HFFc6 (cell line): ENCODE measurements around the gene SMIM7. TPM values are rescaled to one million over a fixed set of nuclear protein-coding genes. Genes with fewer than 3 reads are reported as not detected.

Source experiments
- DNase-seq: peaks from one replicate; pipeline ENCODE4 v3.0.0-alpha.2; 2018
- H3K27ac Mint-ChIP-seq: 2 replicates; pipeline ENCODE4 v1.8.0; 2020; ENCODE audit warnings: mild to moderate bottlenecking, mixed read lengths
- H3K27me3 Mint-ChIP-seq: 2 replicates; pipeline ENCODE4 v1.8.0; 2021; ENCODE audit warnings: mild to moderate bottlenecking, moderate library complexity, mixed read lengths; ENCODE audit not compliant: insufficient read depth
- H3K36me3 Mint-ChIP-seq: 2 replicates; pipeline ENCODE4 v1.8.0; 2021; ENCODE audit warnings: low read depth, mixed read lengths
- H3K4me1 Mint-ChIP-seq: 2 replicates; pipeline ENCODE4 v1.8.0; 2020; ENCODE audit warnings: low read depth, mixed read lengths
- H3K4me3 Mint-ChIP-seq: 2 replicates; pipeline ENCODE4 v1.8.0; 2020; ENCODE audit warnings: mild to moderate bottlenecking, moderate library complexity, mixed read lengths
- H3K9me3 Mint-ChIP-seq: 2 replicates; pipeline ENCODE4 v1.8.0; 2020; ENCODE audit warnings: mild to moderate bottlenecking, mixed read lengths
- CTCF ChIP-seq: fragments of 200-600 bp; sonication (generic); IDR thresholded peaks from 2 replicates; pipeline ENCODE4 v1.5.0; 2021; ENCODE audit warnings: antibody characterized with exemption, mild to moderate bottlenecking
- total RNA-seq, 6 experiments: library from RNA; stranded (reverse); fragmentation: NEBNext Ultra II Directional; extraction: Animal tissue kit (Norgen Biotek cat#: 25700); gene quantifications; 2 replicates in 1 of 6; 3 replicates in 5 of 6; pipeline ENCODE4 v1.2.3, GENCODE V29; 2021

SMIM7 gene
- total RNA-seq, 6 experiments from 2014 or later = 66.2 to 74.6 (median 71.9) TPM

DNA sequence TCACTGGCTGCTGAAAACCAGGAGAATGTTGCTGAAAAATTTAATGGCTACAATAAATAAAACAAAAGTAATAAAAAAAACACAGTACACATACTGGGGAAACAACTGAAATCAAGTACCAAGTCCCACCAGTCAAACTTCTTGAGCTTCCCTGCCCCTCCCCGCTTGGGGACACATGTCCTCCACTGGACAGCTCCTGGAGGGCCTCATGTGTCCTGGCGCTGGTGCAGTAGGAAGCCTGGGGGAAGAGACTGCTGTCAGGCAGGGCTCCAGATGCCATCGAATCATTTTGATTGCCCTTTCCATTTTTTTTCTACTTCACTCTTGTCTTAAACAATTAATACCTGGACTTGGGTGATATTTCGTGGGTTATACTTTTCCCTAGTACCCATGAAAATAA lies 61.1 kb downstream of the SMIM7 start:
- no peak overlapping the region for H3K4me3 Mint-ChIP-seq
- H3K36me3 Mint-ChIP-seq = no peaks in the 10 kb centered on the region
- H3K9me3 Mint-ChIP-seq = no peaks in the 10 kb centered on the region
- H3K27me3 Mint-ChIP-seq = peaks cover 1% of the 10 kb centered on the region; the same call in 1 of the 2 replicates
- no peak for TF ChIP-seq CTCF
- H3K4me1 Mint-ChIP-seq = no peaks in the 10 kb centered on the region; the same call in 1 of the 2 replicates
- DNase-seq = no peak
- H3K27ac Mint-ChIP-seq = no peak overlapping the region

DNA sequence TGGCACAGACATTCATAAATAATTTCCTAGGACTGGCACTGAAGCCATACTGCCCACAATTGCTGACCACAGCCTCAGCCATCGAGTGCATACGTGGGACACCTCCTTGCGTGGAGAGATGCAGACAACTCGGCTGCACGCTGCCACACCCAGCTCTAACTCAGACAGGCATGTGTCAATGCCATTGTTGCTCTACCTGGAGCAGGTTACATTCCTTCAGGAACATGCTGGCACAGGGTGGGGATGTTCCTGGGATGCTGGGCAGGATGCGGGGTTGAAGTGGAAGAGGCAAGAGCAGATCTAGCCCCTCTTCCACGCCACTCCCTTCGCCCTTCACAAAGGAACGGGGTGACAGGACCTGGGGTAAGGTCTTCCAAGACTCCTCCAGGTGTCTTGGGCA lies 63.5 kb downstream of the SMIM7 start:
- Mint-ChIP-seq H3K36me3 (no peaks in the 10 kb centered on the region), H3K27ac (no peak overlapping the region), H3K4me3 (no peak overlapping the region), H3K27me3 (peaks cover 1% of the 10 kb centered on the region; the same call in 1 of the 2 replicates), H3K4me1 (peaks cover 18% of the 10 kb centered on the region), H3K9me3 (no peaks in the 10 kb centered on the region)
- TF ChIP-seq CTCF = no peak
- no peak for DNase-seq

Other genes starting within 250 kb of the SMIM7 start
- 10 to 100 TPM; 27.3 to 29.6 (median 28.4) TPM for gene EPS15L1, start 188.2 kb downstream of the SMIM7 start, total RNA-seq
- gene CALR3, start 164.0 kb downstream of the SMIM7 start, total RNA-seq = not detected
- gene C19orf44, start 163.8 kb downstream of the SMIM7 start, total RNA-seq = 1 to 10 TPM; 2.9 to 4.7 (median 3.7) TPM
- 10 to 100 TPM; 30.4 to 38.5 (median 34.6) TPM for gene CHERP, start 117.7 kb downstream of the SMIM7 start, total RNA-seq
- 10 to 100 TPM; 44.2 to 67.1 (median 55.4) TPM for gene SLC35E1, start 87.7 kb downstream of the SMIM7 start, total RNA-seq
- gene MED26, start 31.9 kb downstream of the SMIM7 start, total RNA-seq = 1 to 10 TPM; 7.9 to 9.9 (median 8.8) TPM
- 1 to 10 TPM in 3 of 6 experiments, under 1 TPM in 3; 0.26 to 2.0 (median 1.0) TPM for gene TMEM38A, start 995 bp upstream of the SMIM7 start, total RNA-seq
- gene NWD1, start 59.7 kb upstream of the SMIM7 start, total RNA-seq = not detected
- 10 to 100 TPM; 29.6 to 39.4 (median 35.2) TPM for gene SIN3B, start 169.3 kb upstream of the SMIM7 start, total RNA-seq
- not detected for gene F2RL3, start 228.9 kb upstream of the SMIM7 start, total RNA-seq